ENCODE data around the gene GIPR. TPM values are rescaled to one million over a fixed set of nuclear protein-coding genes. Genes with fewer than 3 reads are reported as not detected.

The GIPR gene
- total RNA-seq, 4 donors from 2014 or later = 0.98 to 2.4 TPM; not detected in 2

DNA sequence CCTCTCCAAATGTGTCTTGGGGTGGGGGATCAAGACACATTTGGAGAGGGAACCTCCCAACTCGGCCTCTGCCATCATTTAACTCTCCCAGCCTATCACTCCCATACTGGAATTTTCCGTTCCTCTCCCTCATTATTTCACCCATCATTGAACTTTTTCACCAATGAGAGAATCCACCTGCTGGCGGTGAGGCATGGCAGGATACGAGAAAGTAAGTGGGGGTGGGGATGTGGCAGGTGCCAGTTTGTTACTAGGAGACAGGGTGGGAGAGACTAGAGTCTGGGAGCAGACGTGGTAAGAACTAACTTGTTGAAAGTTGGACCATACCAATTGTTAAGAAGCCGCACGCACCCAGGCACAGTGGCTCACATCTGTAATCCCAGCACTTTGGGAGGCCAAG, 6.9 kb downstream of the GIPR start:
- 71 to 76% methylated on average over 7 of the region's 7 CpGs for WGBS, 2 donors
- Histone ChIP-seq H3K9me3 (no peaks in the 10 kb centered on the region), H3K27me3 (peaks cover 12 to 91% of the 10 kb centered on the region in 2 donors), H3K4me3 (no peak overlapping the region), H3K4me1 (peaks cover 0 to 29% (median 8%) of the 10 kb centered on the region in 4 donors), H3K27ac (no peak overlapping the region), H3K36me3 (no peaks in the 10 kb centered on the region)
- no peak for DNase-seq (ENCODE audit: low spot score in 2 of 2)
- no peak for TF ChIP-seq POLR2A (IDR thresholded peaks at IDR 0.05)
- no peak for TF ChIP-seq EP300 (IDR thresholded peaks at IDR 0.05)
- TF ChIP-seq, protein P1, sequence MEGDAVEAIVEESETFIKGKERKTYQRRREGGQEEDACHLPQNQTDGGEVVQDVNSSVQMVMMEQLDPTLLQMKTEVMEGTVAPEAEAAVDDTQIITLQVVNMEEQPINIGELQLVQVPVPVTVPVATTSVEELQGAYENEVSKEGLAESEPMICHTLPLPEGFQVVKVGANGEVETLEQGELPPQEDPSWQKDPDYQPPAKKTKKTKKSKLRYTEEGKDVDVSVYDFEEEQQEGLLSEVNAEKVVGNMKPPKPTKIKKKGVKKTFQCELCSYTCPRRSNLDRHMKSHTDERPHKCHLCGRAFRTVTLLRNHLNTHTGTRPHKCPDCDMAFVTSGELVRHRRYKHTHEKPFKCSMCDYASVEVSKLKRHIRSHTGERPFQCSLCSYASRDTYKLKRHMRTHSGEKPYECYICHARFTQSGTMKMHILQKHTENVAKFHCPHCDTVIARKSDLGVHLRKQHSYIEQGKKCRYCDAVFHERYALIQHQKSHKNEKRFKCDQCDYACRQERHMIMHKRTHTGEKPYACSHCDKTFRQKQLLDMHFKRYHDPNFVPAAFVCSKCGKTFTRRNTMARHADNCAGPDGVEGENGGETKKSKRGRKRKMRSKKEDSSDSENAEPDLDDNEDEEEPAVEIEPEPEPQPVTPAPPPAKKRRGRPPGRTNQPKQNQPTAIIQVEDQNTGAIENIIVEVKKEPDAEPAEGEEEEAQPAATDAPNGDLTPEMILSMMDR (IDR thresholded peaks at IDR 0.05) = no peak

DNA sequence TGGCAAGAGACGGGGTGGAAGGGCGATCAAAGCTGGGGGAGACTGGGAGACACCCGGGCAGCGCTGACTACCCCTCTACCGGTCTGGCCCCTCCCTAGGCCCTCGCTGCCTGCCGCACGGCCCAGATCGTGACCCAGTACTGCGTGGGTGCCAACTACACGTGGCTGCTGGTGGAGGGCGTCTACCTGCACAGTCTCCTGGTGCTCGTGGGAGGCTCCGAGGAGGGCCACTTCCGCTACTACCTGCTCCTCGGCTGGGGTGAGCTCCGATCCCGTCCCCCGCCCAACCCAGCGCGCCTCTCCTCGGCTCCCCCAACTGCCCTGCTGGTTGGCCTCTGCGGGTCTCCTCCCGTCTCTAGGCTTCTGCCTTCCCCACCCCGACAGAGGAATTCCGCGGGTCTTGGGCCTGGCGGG, 8.8 kb downstream of the GIPR start:
- 7 to 11% methylated on average over 24 to 26 of the region's 28 CpGs for WGBS, 2 donors
- Histone ChIP-seq H3K9me3 (no peaks in the 10 kb centered on the region), H3K36me3 (no peaks in the 10 kb centered on the region), H3K27me3 (peaks cover 5 to 77% of the 10 kb centered on the region in 2 donors), H3K4me3 (peak overlapping the region in 3 of 4 donors; percentile 2 to 43 (median 33)), H3K4me1 (peaks cover 0 to 27% (median 10%) of the 10 kb centered on the region in 4 donors), H3K27ac (no peak overlapping the region)
- no peak for DNase-seq (ENCODE audit: low spot score in 2 of 2)
- TF ChIP-seq EP300 (IDR thresholded peaks at IDR 0.05) (no peak), POLR2A (IDR thresholded peaks at IDR 0.05) (no peak)
- TF ChIP-seq, protein P1 (IDR thresholded peaks at IDR 0.05) = no peak

DNA sequence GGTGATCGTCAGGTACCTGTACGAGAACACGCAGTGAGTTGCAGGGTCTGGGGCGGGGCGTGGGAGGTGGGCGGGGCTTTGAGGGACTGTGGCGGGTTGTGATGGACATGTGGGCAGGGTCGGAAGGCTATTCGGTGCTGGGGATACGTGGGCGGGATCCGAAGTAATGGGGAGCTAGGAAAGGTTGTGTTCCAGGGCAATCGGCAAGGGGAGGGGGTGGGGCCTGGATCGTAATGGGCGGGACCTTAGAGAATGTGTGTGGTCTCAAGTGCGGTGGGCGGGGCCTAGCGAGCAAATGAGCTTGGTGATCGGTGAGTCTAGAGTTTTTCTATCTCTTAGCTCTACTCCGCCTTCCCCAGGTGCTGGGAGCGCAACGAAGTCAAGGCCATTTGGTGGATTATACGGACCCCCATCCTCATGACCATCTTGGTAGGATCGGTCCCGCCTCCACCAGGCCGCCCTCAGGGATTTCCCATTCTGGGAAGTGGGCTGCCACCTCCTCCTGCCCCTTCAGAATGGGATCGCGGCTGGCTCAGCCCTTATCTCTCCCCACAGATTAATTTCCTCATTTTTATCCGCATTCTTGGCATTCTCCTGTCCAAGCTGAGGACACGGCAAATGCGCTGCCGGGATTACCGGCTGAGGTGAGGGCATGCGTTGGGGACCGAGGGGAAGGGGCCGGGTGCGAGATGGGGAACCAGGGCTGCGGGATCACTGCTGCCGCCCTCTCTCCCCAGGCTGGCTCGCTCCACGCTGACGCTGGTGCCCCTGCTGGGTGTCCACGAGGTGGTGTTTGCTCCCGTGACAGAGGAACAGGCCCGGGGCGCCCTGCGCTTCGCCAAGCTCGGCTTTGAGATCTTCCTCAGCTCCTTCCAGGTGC, 9.6 kb downstream of the GIPR start:
- DNase-seq (ENCODE audit: low spot score in 2 of 2) = peak; percentile 36 to 43
- Histone ChIP-seq H3K4me3 (peak overlapping the region in 3 of 4 donors; percentile 2 to 43 (median 33)), H3K36me3 (no peaks in the 10 kb centered on the region), H3K4me1 (peaks cover 0 to 30% (median 10%) of the 10 kb centered on the region in 4 donors), H3K27ac (no peak overlapping the region), H3K9me3 (no peaks in the 10 kb centered on the region), H3K27me3 (peaks cover 5 to 70% of the 10 kb centered on the region in 2 donors)
- TF ChIP-seq, protein P1 (IDR thresholded peaks at IDR 0.05) = no peak
- no peak for TF ChIP-seq EP300 (IDR thresholded peaks at IDR 0.05)
- no peak for TF ChIP-seq POLR2A (IDR thresholded peaks at IDR 0.05)
- 2 to 6% methylated on average over 49 of the region's 49 CpGs for WGBS, 2 donors

DNA sequence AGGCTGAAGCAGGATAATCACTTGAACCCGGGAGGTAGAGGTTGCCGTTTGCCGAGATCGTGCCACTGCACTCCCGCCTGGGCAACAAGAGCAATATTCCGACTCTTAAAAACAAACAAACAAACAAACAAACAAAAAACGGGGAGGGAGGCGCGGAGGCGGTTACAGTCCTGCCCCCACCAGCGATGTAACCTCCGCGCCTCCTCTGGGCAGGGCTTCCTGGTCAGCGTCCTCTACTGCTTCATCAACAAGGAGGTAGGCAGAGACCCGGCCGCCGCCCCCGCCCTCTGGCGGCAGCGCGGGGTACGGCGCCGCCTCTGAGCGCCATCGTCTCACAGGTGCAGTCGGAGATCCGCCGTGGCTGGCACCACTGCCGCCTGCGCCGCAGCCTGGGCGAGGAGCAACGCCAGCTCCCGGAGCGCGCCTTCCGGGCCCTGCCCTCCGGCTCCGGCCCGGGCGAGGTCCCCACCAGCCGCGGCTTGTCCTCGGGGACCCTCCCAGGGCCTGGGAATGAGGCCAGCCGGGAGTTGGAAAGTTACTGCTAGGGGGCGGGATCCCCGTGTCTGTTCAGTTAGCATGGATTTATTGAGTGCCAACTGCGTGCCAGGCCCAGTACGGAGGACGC, 13.5 kb downstream of the GIPR start:
- H3K27ac ChIP-seq = peak overlapping the region in 3 of 4 donors; percentile 64 to 77 (median 76)

More for the DNA sequence above, 13.5 kb downstream of the GIPR start:
- H3K4me1 ChIP-seq = peaks cover 0 to 30% (median 10%) of the 10 kb centered on the region in 4 donors
- H3K9me3 ChIP-seq = no peaks in the 10 kb centered on the region
- 2 to 5% methylated on average over 30 to 32 of the region's 51 CpGs for WGBS, 2 donors
- H3K27me3 ChIP-seq = peaks cover 5 to 40% of the 10 kb centered on the region in 2 donors
- peak overlapping the region; percentile 20 to 52 (median 38) for H3K4me3 ChIP-seq
- TF ChIP-seq EP300 (IDR thresholded peaks at IDR 0.05) (no peak), POLR2A (IDR thresholded peaks at IDR 0.05) (peak in 1 of 2 donors; percentile 21)
- TF ChIP-seq, protein P1 (IDR thresholded peaks at IDR 0.05) = peak; percentile 95 to 97 (median 96)
- peak; percentile 56 to 61 for DNase-seq (ENCODE audit: low spot score in 2 of 2)
- H3K36me3 ChIP-seq = peaks cover 0 to 35% (median 19%) of the 10 kb centered on the region in 3 donors

Measured in tibial nerve (tissue), 4 donors.